HG03139 (cell line): ENCODE data around the gene ITPRID2.
"Not testable (repeated sequence)": the region's sequence is repeated elsewhere in the genome, so short reads cannot be mapped to it uniquely, and the experiment has no call there.

Experiments
- ATAC-seq: cut with Tn5 transposase; IDR thresholded peaks from one replicate; pipeline ENCODE4 v1.9.1; 2021; ENCODE audit not compliant: unreplicated experiment

ITPRID2 gene

GRCh38 chr2:181958726-181959125, 67.2 kb downstream of the ITPRID2 start:
- ATAC-seq: no peak

GRCh38 chr2:181959508-181959907, 68.0 kb downstream of the ITPRID2 start:
- no peak for ATAC-seq

GRCh38 chr2:181961167-181961566, 69.6 kb downstream of the ITPRID2 start:
- ATAC-seq: not testable (repeated sequence)

GRCh38 chr2:181962142-181962541, 70.6 kb downstream of the ITPRID2 start:
- ATAC-seq: no peak

GRCh38 chr2:181970160-181970794, 78.7 kb downstream of the ITPRID2 start:
- ATAC-seq: no peak

- no peak for ATAC-seq
These were observed 79.5 kb downstream of the ITPRID2 start for GRCh38 chr2:181971032-181971431.

GRCh38 chr2:181972431-181973170, 81.1 kb downstream of the ITPRID2 start:
- no peak for ATAC-seq

- no peak for ATAC-seq
These were observed 81.7 kb downstream of the ITPRID2 start for GRCh38 chr2:181973171-181973783.

GRCh38 chr2:181977661-181978350, 86.3 kb downstream of the ITPRID2 start:
- no peak for ATAC-seq

GRCh38 chr2:181978351-181979150, 87.0 kb downstream of the ITPRID2 start:
- no peak for ATAC-seq
